OCI-LY3 (cell line): Measurements from ENCODE around the gene GDPGP1.

Experiments used
- EZH2phosphoT487 ChIP-seq: fragments of 200-600 bp; shearing (Covaris generic); IDR thresholded peaks from 2 replicates; pipeline ENCODE4 v1.6.1; 2018; ENCODE audit warnings: antibody characterized with exemption, mixed run types, low read depth
- TF ChIP-seq, protein P1 (sequence below): fragments of 200-600, 300-600 bp; sonication (generic); IDR thresholded peaks from 2 replicates; pipeline ENCODE4 v1.5.1; 2014; ENCODE audit warnings: antibody characterized with exemption, low read length, low read depth

GRCh38 chr15:90234096-90234988 is at the start of gene GDPGP1:
- TF ChIP-seq, protein P1, sequence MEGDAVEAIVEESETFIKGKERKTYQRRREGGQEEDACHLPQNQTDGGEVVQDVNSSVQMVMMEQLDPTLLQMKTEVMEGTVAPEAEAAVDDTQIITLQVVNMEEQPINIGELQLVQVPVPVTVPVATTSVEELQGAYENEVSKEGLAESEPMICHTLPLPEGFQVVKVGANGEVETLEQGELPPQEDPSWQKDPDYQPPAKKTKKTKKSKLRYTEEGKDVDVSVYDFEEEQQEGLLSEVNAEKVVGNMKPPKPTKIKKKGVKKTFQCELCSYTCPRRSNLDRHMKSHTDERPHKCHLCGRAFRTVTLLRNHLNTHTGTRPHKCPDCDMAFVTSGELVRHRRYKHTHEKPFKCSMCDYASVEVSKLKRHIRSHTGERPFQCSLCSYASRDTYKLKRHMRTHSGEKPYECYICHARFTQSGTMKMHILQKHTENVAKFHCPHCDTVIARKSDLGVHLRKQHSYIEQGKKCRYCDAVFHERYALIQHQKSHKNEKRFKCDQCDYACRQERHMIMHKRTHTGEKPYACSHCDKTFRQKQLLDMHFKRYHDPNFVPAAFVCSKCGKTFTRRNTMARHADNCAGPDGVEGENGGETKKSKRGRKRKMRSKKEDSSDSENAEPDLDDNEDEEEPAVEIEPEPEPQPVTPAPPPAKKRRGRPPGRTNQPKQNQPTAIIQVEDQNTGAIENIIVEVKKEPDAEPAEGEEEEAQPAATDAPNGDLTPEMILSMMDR, result no peak
- TF ChIP-seq EZH2phosphoT487, result no peak
